Suprapubic skin (tissue), 4 donors: Measurements from ENCODE around the gene SNX9.

Experiments
- POLR2A ChIP-seq, 2 donors: fragments of 450-650 bp; IDR thresholded peaks; one replicate each; pipeline ENCODE4 v1.6.1; 2017; ENCODE audit warnings: antibody characterized with exemption in 2 of 2, mild to moderate bottlenecking in 2 of 2, moderate library complexity in 2 of 2
- POLR2AphosphoS5 ChIP-seq, 3 donors: sonication (generic); formaldehyde crosslinking; IDR thresholded peaks; one replicate each; pipeline ENCODE4 v1.6.1; 2017; ENCODE audit warnings: antibody characterized with exemption in 3 of 3
- TF ChIP-seq, protein P1 (sequence below), 2 donors: fragments of 200-600 bp in 1 of 2; fragments of 450-650 bp in 1 of 2; sonication (generic) in 1 of 2; IDR thresholded peaks; one replicate each; pipeline ENCODE4 v1.5.1; 2016 to 2019; ENCODE audit warnings: antibody characterized with exemption in 2 of 2, mild to moderate bottlenecking in 1 of 2, moderate library complexity in 1 of 2

DNA sequence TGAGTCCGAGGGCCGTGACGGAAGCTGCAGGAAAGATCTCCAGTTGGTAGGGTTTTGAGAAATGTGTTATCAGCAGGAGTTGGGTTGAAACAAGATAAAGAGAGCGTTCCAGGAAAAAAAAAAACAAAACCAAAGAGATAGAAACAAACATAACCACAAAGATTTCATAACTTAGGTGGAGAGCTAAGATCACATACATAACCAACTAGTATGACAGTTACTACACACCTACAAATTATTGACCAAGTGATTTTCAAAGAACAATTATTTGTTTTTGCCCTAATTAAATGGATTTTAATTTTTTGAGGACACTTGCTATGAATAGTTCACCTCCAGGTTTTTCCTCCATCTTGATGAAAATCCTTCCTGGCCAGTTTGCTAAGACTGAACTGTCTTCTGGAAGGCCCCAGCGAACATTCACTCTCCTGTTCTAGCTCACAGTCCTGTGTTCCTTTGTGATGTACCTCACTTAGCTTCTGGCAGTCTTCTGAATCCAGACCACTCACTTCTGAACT, 69.4 kb downstream of the SNX9 start:
- TF ChIP-seq POLR2AphosphoS5 (IDR thresholded peaks at IDR 0.05) (no peak), POLR2A (IDR thresholded peaks at IDR 0.05) (no peak)
- TF ChIP-seq, protein P1, sequence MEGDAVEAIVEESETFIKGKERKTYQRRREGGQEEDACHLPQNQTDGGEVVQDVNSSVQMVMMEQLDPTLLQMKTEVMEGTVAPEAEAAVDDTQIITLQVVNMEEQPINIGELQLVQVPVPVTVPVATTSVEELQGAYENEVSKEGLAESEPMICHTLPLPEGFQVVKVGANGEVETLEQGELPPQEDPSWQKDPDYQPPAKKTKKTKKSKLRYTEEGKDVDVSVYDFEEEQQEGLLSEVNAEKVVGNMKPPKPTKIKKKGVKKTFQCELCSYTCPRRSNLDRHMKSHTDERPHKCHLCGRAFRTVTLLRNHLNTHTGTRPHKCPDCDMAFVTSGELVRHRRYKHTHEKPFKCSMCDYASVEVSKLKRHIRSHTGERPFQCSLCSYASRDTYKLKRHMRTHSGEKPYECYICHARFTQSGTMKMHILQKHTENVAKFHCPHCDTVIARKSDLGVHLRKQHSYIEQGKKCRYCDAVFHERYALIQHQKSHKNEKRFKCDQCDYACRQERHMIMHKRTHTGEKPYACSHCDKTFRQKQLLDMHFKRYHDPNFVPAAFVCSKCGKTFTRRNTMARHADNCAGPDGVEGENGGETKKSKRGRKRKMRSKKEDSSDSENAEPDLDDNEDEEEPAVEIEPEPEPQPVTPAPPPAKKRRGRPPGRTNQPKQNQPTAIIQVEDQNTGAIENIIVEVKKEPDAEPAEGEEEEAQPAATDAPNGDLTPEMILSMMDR (IDR thresholded peaks at IDR 0.05): no peak
